Measurements from ENCODE around the gene THRA. TPM values are rescaled to one million over a fixed set of nuclear protein-coding genes. Genes with fewer than 3 reads are reported as not detected.

The THRA gene
- total RNA-seq, 1 experiment from 2014 or later: 14.5 TPM

DNA sequence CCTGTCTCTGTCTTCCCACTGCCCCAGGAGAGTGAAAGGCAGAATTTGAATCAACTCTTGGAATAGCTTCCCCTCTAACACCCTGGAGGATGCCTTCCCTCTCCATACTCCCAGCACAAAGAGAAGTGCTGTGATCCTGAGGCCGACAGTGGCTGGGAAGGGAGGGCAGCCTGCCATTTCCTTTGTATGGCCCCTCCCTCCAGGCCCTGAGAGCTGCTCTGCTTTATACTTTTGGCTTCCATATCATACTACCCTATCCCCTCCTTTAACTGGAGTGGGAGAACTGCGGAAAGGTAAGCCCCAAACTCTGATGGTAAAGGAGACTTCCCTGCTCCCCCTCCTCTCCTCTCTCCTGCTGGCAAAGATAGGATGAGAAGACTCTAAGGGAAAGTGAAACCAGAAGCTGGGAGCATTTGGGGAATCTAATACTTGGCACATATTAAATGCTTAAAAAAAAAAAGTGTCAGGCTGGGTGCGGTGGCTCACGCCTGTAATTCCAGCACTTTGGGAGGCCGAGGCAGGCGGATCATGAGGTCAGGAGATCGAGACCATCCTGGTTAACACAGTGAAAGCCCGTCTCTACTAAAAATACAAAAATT is 4.5 kb upstream of the THRA start:
- H3K9me3 ChIP-seq (ENCODE audit: low read depth, low read length, poor library complexity, severe bottlenecking): no peaks in the 10 kb centered on the region
- no peaks in the 10 kb centered on the region for H3K4me1 ChIP-seq (ENCODE audit: insufficient read depth, low read length, poor library complexity, severe bottlenecking)
- H3K27me3 ChIP-seq (replicated peaks; ENCODE audit: insufficient read depth, low read depth, low read length, poor library complexity): no peaks in the 10 kb centered on the region
- H3K4me3 ChIP-seq (ENCODE audit: low read depth, low read length, poor library complexity, severe bottlenecking): no peak overlapping the region
- intact Hi-C loops (cut with micrococcal nuclease; ENCODE audit: unreplicated experiment): no loop called here
- H3K36me3 ChIP-seq (ENCODE audit: insufficient read depth, low read length, poor library complexity, severe bottlenecking): no peaks in the 10 kb centered on the region
- ChIA-PET CTCF (interaction anchor here (0.5 kb wide), 1 partner anchor 259 kb away, joined by 3 read pairs; no protein-coding TSS in a partner anchor), POLR2A (ENCODE audit: low non-redundant PET) (no interaction called here)
- no peak for TF ChIP-seq EZH2 (IDR thresholded peaks at IDR 0.05; ENCODE audit: borderline replicate concordance, low read depth, low read length, poor library complexity, severe bottlenecking)
- TF ChIP-seq, protein P1, sequence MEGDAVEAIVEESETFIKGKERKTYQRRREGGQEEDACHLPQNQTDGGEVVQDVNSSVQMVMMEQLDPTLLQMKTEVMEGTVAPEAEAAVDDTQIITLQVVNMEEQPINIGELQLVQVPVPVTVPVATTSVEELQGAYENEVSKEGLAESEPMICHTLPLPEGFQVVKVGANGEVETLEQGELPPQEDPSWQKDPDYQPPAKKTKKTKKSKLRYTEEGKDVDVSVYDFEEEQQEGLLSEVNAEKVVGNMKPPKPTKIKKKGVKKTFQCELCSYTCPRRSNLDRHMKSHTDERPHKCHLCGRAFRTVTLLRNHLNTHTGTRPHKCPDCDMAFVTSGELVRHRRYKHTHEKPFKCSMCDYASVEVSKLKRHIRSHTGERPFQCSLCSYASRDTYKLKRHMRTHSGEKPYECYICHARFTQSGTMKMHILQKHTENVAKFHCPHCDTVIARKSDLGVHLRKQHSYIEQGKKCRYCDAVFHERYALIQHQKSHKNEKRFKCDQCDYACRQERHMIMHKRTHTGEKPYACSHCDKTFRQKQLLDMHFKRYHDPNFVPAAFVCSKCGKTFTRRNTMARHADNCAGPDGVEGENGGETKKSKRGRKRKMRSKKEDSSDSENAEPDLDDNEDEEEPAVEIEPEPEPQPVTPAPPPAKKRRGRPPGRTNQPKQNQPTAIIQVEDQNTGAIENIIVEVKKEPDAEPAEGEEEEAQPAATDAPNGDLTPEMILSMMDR (conservative IDR thresholded peaks at IDR 0.05; ENCODE audit: low read depth, low read length): no peak
- no peak for DNase-seq (ENCODE audit: low spot score)
- no peak overlapping the region for H3K27ac ChIP-seq (ENCODE audit: low read depth, low read length, poor library complexity, severe bottlenecking)
- BruUV-seq (replicated peaks): no TSS peak

DNA sequence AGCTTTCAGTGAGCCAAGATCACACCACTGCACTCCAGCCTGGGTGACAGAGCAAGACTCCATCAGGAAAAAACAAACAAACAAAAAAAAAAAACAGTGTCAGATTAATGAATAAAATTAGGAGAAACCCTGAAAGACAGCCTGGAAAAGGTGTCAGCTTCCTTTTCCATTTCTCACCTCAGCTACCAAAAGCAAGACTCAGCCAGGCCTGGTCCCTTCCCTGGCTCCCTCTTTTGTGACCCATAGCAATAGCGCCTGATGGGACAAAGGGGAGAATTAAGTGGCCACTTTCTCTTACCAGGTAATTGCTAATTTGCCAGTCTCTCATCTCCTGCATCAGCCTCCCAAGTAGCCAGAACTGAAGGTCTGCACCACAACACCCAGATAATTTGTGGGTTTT is 3.9 kb upstream of the THRA start:
- intact Hi-C loops (cut with micrococcal nuclease; ENCODE audit: unreplicated experiment): no loop called here
- H3K36me3 ChIP-seq (ENCODE audit: insufficient read depth, low read length, poor library complexity, severe bottlenecking): no peaks in the 10 kb centered on the region
- DNase-seq (ENCODE audit: low spot score): no peak
- no peak overlapping the region for H3K4me3 ChIP-seq (ENCODE audit: low read depth, low read length, poor library complexity, severe bottlenecking)
- H3K4me1 ChIP-seq (ENCODE audit: insufficient read depth, low read length, poor library complexity, severe bottlenecking): peaks cover 3% of the 10 kb centered on the region
- no TSS peak for BruUV-seq (replicated peaks)
- no peaks in the 10 kb centered on the region for H3K27me3 ChIP-seq (replicated peaks; ENCODE audit: insufficient read depth, low read depth, low read length, poor library complexity)
- H3K27ac ChIP-seq (ENCODE audit: low read depth, low read length, poor library complexity, severe bottlenecking): no peak overlapping the region
- CTCF ChIA-PET: interaction anchor here (0.5 kb wide), 1 partner anchor 258 kb away, joined by 3 read pairs; no protein-coding TSS in a partner anchor
- TF ChIP-seq, protein P1 (conservative IDR thresholded peaks at IDR 0.05; ENCODE audit: low read depth, low read length): no peak
- no peak for TF ChIP-seq EZH2 (IDR thresholded peaks at IDR 0.05; ENCODE audit: borderline replicate concordance, low read depth, low read length, poor library complexity, severe bottlenecking)
- POLR2A ChIA-PET (ENCODE audit: low non-redundant PET): no interaction called here
- H3K9me3 ChIP-seq (ENCODE audit: low read depth, low read length, poor library complexity, severe bottlenecking): no peaks in the 10 kb centered on the region

DNA sequence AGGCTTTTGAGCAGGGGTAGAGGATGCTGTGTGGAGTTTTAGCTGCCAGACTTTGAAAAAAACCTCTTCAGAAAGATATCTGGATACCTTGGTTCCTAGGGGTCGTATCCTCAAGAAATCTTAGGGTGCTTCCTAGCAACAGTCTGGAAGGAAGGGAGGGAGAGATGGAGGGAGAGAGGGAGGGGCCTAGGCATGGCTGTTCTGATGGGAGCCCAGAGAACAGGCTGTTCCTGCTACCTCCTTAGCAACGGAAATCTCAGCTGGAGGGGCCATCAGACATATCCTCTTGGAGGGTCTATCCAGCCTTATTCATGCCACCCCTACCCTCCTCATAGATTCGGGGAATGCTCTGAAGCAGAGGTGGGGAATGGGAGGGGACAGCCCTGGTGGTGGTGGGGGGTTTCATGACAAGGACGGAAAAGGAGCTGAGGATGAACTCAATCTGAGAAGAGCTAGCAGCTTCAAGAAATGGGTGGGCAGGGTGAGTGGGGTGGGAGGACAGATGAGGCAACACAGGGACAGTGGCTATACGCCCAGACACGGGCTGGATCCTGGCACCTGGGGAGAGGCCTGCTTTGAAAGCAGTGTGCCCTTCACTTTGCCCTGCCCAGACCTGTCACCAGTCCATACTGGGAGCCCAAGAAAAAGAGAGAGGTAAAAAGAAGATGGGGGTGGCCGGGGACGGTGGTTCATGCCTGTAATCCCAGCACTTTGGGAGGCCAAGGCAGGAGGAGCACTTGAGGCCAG is 2.9 kb upstream of the THRA start:
- no peak for DNase-seq (ENCODE audit: low spot score)
- no TSS peak for BruUV-seq (replicated peaks)
- intact Hi-C loops (cut with micrococcal nuclease; ENCODE audit: unreplicated experiment): no loop called here
- Histone ChIP-seq H3K36me3 (ENCODE audit: insufficient read depth, low read length, poor library complexity, severe bottlenecking) (no peaks in the 10 kb centered on the region), H3K27me3 (replicated peaks; ENCODE audit: insufficient read depth, low read depth, low read length, poor library complexity) (no peaks in the 10 kb centered on the region), H3K4me3 (ENCODE audit: low read depth, low read length, poor library complexity, severe bottlenecking) (no peak overlapping the region), H3K4me1 (ENCODE audit: insufficient read depth, low read length, poor library complexity, severe bottlenecking) (peaks cover 9% of the 10 kb centered on the region), H3K9me3 (ENCODE audit: low read depth, low read length, poor library complexity, severe bottlenecking) (no peaks in the 10 kb centered on the region), H3K27ac (ENCODE audit: low read depth, low read length, poor library complexity, severe bottlenecking) (no peak overlapping the region)
- CTCF ChIA-PET: no interaction called here
- TF ChIP-seq, protein P1 (conservative IDR thresholded peaks at IDR 0.05; ENCODE audit: low read depth, low read length): no peak
- TF ChIP-seq EZH2 (IDR thresholded peaks at IDR 0.05; ENCODE audit: borderline replicate concordance, low read depth, low read length, poor library complexity, severe bottlenecking): no peak
- POLR2A ChIA-PET (ENCODE audit: low non-redundant PET): no interaction called here
